Calu3 (cell line): ENCODE measurements around the gene TIMM17A. TPM values are rescaled to one million over a fixed set of nuclear protein-coding genes. Genes with fewer than 3 reads are reported as not detected.

Experiments used
- BruUV-seq: library from RNA; stranded (reverse); fragments of 400-500 nt; replicated peaks from 2 replicates; lab custom pipeline; 2021; lab: Mats Ljungman, UMichigan
- CTCF ChIA-PET: fragments of 300-600 bp; sonication (Branson Sonifier 250); formaldehyde crosslinking; loops from one replicate; lab custom pipeline; 2022; ENCODE audit warnings: antibody characterized with exemption; lab: Charles Lee
- DNase-seq: peaks from one replicate; pipeline ENCODE4 v3.0.0; 2022
- H3K27ac Mint-ChIP-seq: one replicate; pipeline ENCODE4 v1.8.0; 2022; ENCODE audit warnings: mixed read lengths; ENCODE audit not compliant: unreplicated experiment
- H3K27me3 Mint-ChIP-seq: one replicate; pipeline ENCODE4 v1.8.0; 2022; ENCODE audit warnings: mixed read lengths; ENCODE audit not compliant: unreplicated experiment
- H3K36me3 Mint-ChIP-seq: one replicate; pipeline ENCODE4 v1.8.0; 2022; ENCODE audit warnings: mild to moderate bottlenecking, moderate library complexity, mixed read lengths; ENCODE audit not compliant: insufficient read depth, unreplicated experiment
- H3K4me1 Mint-ChIP-seq: one replicate; pipeline ENCODE4 v1.8.0; 2022; ENCODE audit warnings: mild to moderate bottlenecking, low read depth, mixed read lengths; ENCODE audit not compliant: unreplicated experiment
- H3K4me3 Mint-ChIP-seq: one replicate; pipeline ENCODE4 v1.8.0; 2022; ENCODE audit warnings: mild to moderate bottlenecking, low read depth, moderate library complexity, mixed read lengths; ENCODE audit not compliant: unreplicated experiment
- H3K9me3 Mint-ChIP-seq: one replicate; pipeline ENCODE4 v1.8.0; 2022; ENCODE audit warnings: low read depth, mixed read lengths; ENCODE audit not compliant: unreplicated experiment
- CTCF ChIP-seq: fragments of 200-600 bp; IDR thresholded peaks from one replicate; pipeline ENCODE4 v1.8.0; 2022; ENCODE audit warnings: antibody characterized with exemption; ENCODE audit not compliant: unreplicated experiment
- intact Hi-C: fragments of 100-400 bp; cut with micrococcal nuclease; formaldehyde crosslinking; loops from one replicate; pipeline ENCODE4 v1.10.0; 2022; ENCODE audit not compliant: unreplicated experiment
- total RNA-seq: library from RNA; stranded (reverse); gene quantifications from 2 replicates; pipeline ENCODE4 v1.2.3, GENCODE V29; 2022

The TIMM17A gene
- total RNA-seq, 1 experiment from 2014 or later, result 85.3 TPM

DNA sequence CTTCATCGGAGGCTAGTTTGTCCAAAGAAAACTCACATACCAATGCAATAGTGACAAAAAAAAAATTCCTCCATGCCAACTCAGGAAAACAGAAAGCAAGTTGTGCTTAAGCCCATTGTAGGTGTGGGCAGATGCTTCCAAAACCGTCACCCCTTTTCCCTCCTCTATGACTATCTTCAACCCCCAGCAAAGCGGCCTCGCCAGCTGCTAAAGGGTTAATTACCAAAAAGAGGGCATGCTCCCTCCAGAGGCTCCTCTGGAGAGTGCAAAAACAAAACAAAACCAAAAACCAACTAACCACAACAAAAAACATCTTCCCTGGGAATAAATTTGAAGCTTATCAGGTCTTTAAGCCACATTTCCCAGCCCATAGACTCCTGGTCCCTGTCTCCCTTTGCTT lies 10.1 kb upstream of the TIMM17A start:
- H3K36me3 Mint-ChIP-seq, result peaks cover 7% of the 10 kb centered on the region
- no peak overlapping the region for H3K4me3 Mint-ChIP-seq
- CTCF ChIA-PET, result interaction anchor here (0.8 to 1.1 kb wide), 3 partner anchors 9 to 42 kb away, joined by 3 to 4 read pairs (median 3); no protein-coding TSS in a partner anchor
- no peak overlapping the region for H3K27ac Mint-ChIP-seq
- no peak for TF ChIP-seq CTCF
- no TSS peak for BruUV-seq
- peaks cover 16% of the 10 kb centered on the region for H3K4me1 Mint-ChIP-seq
- no peak for DNase-seq
- no peaks in the 10 kb centered on the region for H3K9me3 Mint-ChIP-seq
- H3K27me3 Mint-ChIP-seq, result peaks cover 45% of the 10 kb centered on the region
- intact Hi-C loops, result no loop called here

- no TSS peak for BruUV-seq
- no peak for DNase-seq
- intact Hi-C loops, result no loop called here
- CTCF ChIA-PET, result interaction anchor here (0.6 to 1.2 kb wide), 4 partner anchors 8 to 88 kb away, joined by 3 to 8 read pairs (median 4); no protein-coding TSS in a partner anchor
- Mint-ChIP-seq H3K36me3 (peaks cover 7% of the 10 kb centered on the region), H3K27me3 (peaks cover 45% of the 10 kb centered on the region), H3K9me3 (no peaks in the 10 kb centered on the region), H3K4me3 (peak overlapping the region; percentile 69), H3K27ac (no peak overlapping the region), H3K4me1 (peaks cover 16% of the 10 kb centered on the region)
- no peak for TF ChIP-seq CTCF
Observed at GRCh38 chr1:201945863-201946223, 9.5 kb upstream of the TIMM17A start.

DNA sequence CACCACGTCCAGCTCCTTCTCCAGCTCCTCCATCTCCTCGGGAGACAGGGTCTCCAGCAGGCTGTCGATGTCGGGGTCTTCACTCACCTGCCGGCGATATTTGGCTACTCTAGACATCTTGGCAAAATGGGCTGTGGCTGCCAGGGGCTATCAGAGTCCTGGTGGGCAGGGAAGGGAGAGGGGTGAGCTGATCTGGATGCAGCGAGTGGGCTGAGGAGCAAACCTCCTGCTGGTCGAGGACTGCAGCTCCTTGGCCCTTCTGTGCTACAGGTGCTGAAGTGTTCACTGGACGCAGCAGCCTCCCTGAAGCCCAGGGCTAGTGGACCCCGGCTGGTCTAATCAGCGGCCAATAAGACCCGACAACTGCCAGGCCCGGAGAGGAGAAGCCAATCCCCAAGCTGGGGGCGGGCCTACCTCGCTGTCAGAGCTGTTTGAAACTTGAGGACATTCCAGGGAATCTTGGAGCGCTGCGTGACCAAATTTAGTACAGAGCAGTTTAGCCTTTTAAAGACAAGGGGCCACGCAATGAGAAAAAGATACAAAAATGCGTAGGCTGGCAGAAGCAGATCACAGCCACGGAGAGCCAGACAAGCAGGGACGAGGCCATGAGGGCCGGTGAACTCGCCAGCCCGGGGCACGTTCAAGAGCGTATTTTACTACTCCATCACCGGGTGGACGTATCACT lies 8.9 kb upstream of the TIMM17A start, which contains the start of gene LMOD1:
Gene LMOD1 (minus strand): TSS at position 325 of the 685 bp plus-strand sequence. CDS start 208 bp downstream, at position 117.
- peaks cover 45% of the 10 kb centered on the region for H3K27me3 Mint-ChIP-seq
- H3K36me3 Mint-ChIP-seq, result peaks cover 7% of the 10 kb centered on the region
- H3K27ac Mint-ChIP-seq, result no peak within 1 kb of the TSS
- peaks cover 16% of the 10 kb centered on the region for H3K4me1 Mint-ChIP-seq
- intact Hi-C loops, result no loop called here
- CTCF ChIA-PET, result interaction anchor here (0.6 to 1.2 kb wide), 4 partner anchors 9 to 88 kb away, joined by 3 to 8 read pairs (median 4); partner anchors contain the start of gene TIMM17A
- no peaks in the 10 kb centered on the region for H3K9me3 Mint-ChIP-seq
- DNase-seq, result peak; percentile 76
- BruUV-seq, result no TSS peak
- no peak for TF ChIP-seq CTCF
- peak within 1 kb of the TSS; percentile 69 for H3K4me3 Mint-ChIP-seq

- intact Hi-C loops, result no loop called here
- CTCF ChIA-PET, result no interaction called here
- H3K27ac Mint-ChIP-seq, result no peak overlapping the region
- peaks cover 16% of the 10 kb centered on the region for H3K4me1 Mint-ChIP-seq
- no peak for DNase-seq
- TF ChIP-seq CTCF, result no peak
- H3K27me3 Mint-ChIP-seq, result peaks cover 45% of the 10 kb centered on the region
- no TSS peak for BruUV-seq
- H3K9me3 Mint-ChIP-seq, result no peaks in the 10 kb centered on the region
- no peak overlapping the region for H3K4me3 Mint-ChIP-seq
- H3K36me3 Mint-ChIP-seq, result peaks cover 7% of the 10 kb centered on the region
Observed at GRCh38 chr1:201947697-201948008, 7.7 kb upstream of the TIMM17A start.
